ENCODE results near the gene PRKN.

Gene PRKN

DNA sequence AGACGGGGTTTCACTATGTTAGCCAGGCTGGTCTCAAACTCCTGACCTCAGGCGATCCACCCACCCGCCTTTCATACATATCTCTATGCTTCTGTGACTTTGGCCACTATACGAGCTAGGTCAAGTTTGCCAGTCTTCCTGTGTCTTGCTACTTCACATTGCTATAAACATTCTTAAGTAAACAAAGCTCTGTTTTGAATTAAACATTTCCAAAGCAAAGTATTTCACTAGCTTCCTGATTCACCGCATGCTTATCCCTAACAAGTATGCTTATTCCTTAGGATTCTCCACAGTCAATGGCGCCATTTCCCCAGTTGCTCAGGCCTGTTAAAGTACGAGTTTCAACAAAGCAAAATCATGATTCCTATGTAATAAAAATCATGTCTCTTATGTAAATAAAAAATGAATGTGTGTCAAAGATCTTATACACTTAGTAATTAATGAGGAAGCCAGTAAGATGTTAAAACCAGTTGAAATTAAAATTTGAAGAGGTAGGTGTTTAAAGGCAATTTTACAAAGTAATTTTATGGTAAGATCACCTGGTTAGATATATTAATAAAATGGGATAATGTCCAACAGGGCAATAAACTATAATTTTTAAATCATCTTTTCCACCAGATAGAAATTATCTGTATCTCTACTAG, 88.5 kb downstream of the PRKN start:
- H3F3A ChIP-seq (ENCODE audit: insufficient read depth, low read length): no peaks in the 10 kb centered on the region
- H3K4me1 ChIP-seq (ENCODE audit: low read length): no peaks in the 10 kb centered on the region
- H3K4me2 ChIP-seq (ENCODE audit: low read depth, low read length): no peak overlapping the region
- no peak for DNase-seq
- no peak overlapping the region for H3K27ac ChIP-seq (ENCODE audit: low read length)
- H3K27me3 ChIP-seq (replicated peaks; ENCODE audit: insufficient read depth, low read length): no peaks in the 10 kb centered on the region
- no peaks in the 10 kb centered on the region for H3K79me2 ChIP-seq (ENCODE audit: low read length)
- no peaks in the 10 kb centered on the region for H3K9me3 ChIP-seq (replicated peaks; ENCODE audit: insufficient read depth, low read length)
- no peak overlapping the region for H2AFZ ChIP-seq (ENCODE audit: low read length)
- H3K4me3 ChIP-seq (ENCODE audit: low read length): no peak overlapping the region
- H4K20me1 ChIP-seq (ENCODE audit: insufficient read depth, low read length): no peaks in the 10 kb centered on the region
- no peak for TF ChIP-seq EZH2phosphoT487 (IDR thresholded peaks at IDR 0.05; ENCODE audit: low read length)
- TF ChIP-seq, protein P1, sequence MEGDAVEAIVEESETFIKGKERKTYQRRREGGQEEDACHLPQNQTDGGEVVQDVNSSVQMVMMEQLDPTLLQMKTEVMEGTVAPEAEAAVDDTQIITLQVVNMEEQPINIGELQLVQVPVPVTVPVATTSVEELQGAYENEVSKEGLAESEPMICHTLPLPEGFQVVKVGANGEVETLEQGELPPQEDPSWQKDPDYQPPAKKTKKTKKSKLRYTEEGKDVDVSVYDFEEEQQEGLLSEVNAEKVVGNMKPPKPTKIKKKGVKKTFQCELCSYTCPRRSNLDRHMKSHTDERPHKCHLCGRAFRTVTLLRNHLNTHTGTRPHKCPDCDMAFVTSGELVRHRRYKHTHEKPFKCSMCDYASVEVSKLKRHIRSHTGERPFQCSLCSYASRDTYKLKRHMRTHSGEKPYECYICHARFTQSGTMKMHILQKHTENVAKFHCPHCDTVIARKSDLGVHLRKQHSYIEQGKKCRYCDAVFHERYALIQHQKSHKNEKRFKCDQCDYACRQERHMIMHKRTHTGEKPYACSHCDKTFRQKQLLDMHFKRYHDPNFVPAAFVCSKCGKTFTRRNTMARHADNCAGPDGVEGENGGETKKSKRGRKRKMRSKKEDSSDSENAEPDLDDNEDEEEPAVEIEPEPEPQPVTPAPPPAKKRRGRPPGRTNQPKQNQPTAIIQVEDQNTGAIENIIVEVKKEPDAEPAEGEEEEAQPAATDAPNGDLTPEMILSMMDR (IDR thresholded peaks at IDR 0.05; ENCODE audit: low read length): no peak
- TF ChIP-seq EZH2 (optimal IDR thresholded peaks at IDR 0.05; ENCODE audit: low read depth, low read length): no peak
- H3K9me2 ChIP-seq (replicated peaks; ENCODE audit: insufficient read depth, low read length): no peaks in the 10 kb centered on the region
- H3K9ac ChIP-seq (ENCODE audit: low read length): no peak overlapping the region
- no peaks in the 10 kb centered on the region for H3K36me3 ChIP-seq (replicated peaks; ENCODE audit: insufficient read depth, low read length)

DNA sequence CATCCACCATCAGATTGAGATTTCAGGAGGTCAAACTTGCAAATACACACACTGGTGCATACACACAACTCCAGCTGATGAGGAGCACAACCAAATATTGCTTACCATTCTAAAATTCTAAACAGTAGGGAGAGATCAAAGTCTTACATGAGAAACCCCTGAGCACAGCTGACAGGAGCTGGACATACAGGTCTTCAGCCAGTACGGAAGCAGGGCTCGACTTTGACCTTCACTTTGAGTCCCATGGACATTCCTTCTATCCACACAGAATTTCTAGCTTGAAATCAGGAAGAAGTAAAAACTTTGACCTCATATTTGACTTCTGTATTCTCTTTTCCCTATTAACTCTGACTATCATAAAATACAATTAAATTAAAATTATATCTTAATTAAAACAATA, 90.2 kb downstream of the PRKN start:
- Histone ChIP-seq H3K27ac (ENCODE audit: low read length) (no peak overlapping the region), H2AFZ (ENCODE audit: low read length) (no peak overlapping the region), H3K4me1 (ENCODE audit: low read length) (no peaks in the 10 kb centered on the region), H3K27me3 (replicated peaks; ENCODE audit: insufficient read depth, low read length) (no peaks in the 10 kb centered on the region), H3K4me3 (ENCODE audit: low read length) (no peak overlapping the region), H3K4me2 (ENCODE audit: low read depth, low read length) (no peak overlapping the region), H3F3A (ENCODE audit: insufficient read depth, low read length) (no peaks in the 10 kb centered on the region), H3K9ac (ENCODE audit: low read length) (no peak overlapping the region), H3K9me2 (replicated peaks; ENCODE audit: insufficient read depth, low read length) (no peaks in the 10 kb centered on the region), H3K36me3 (replicated peaks; ENCODE audit: insufficient read depth, low read length) (no peaks in the 10 kb centered on the region), H4K20me1 (ENCODE audit: insufficient read depth, low read length) (no peaks in the 10 kb centered on the region), H3K79me2 (ENCODE audit: low read length) (no peaks in the 10 kb centered on the region), H3K9me3 (replicated peaks; ENCODE audit: insufficient read depth, low read length) (no peaks in the 10 kb centered on the region)
- DNase-seq: no peak
- TF ChIP-seq EZH2 (optimal IDR thresholded peaks at IDR 0.05; ENCODE audit: low read depth, low read length) (no peak), EZH2phosphoT487 (IDR thresholded peaks at IDR 0.05; ENCODE audit: low read length) (no peak)
- TF ChIP-seq, protein P1 (IDR thresholded peaks at IDR 0.05; ENCODE audit: low read length): no peak

DNA sequence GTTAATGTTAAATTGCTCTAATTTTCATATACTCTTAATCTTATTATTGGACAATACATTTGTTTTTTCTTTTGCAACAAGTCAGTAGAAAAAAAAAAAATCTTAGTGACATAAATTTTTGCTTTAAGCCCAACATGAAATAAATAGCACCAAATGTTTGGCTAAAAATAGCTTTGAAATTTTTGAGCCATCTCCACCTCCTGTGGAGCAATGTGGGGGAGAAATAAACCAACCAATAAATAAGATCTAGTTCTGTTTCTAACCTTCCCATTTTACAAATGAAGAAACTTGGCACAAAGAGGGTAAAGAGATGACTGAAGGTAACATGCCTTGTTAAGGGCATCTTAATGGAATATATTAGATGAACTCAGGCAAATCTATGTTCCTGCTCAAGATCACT, 91.4 kb downstream of the PRKN start:
- no peaks in the 10 kb centered on the region for H3K9me3 ChIP-seq (replicated peaks; ENCODE audit: insufficient read depth, low read length)
- H3K79me2 ChIP-seq (ENCODE audit: low read length): no peaks in the 10 kb centered on the region
- no peak overlapping the region for H3K4me2 ChIP-seq (ENCODE audit: low read depth, low read length)
- no peak overlapping the region for H3K27ac ChIP-seq (ENCODE audit: low read length)
- H3K27me3 ChIP-seq (replicated peaks; ENCODE audit: insufficient read depth, low read length): no peaks in the 10 kb centered on the region
- no peaks in the 10 kb centered on the region for H3K9me2 ChIP-seq (replicated peaks; ENCODE audit: insufficient read depth, low read length)
- H3K4me3 ChIP-seq (ENCODE audit: low read length): no peak overlapping the region
- no peak for DNase-seq
- TF ChIP-seq, protein P1 (IDR thresholded peaks at IDR 0.05; ENCODE audit: low read length): no peak
- no peak for TF ChIP-seq EZH2phosphoT487 (IDR thresholded peaks at IDR 0.05; ENCODE audit: low read length)
- TF ChIP-seq EZH2 (optimal IDR thresholded peaks at IDR 0.05; ENCODE audit: low read depth, low read length): no peak
- H4K20me1 ChIP-seq (ENCODE audit: insufficient read depth, low read length): no peaks in the 10 kb centered on the region
- no peaks in the 10 kb centered on the region for H3K36me3 ChIP-seq (replicated peaks; ENCODE audit: insufficient read depth, low read length)
- no peak overlapping the region for H3K9ac ChIP-seq (ENCODE audit: low read length)
- no peaks in the 10 kb centered on the region for H3K4me1 ChIP-seq (ENCODE audit: low read length)
- no peaks in the 10 kb centered on the region for H3F3A ChIP-seq (ENCODE audit: insufficient read depth, low read length)
- no peak overlapping the region for H2AFZ ChIP-seq (ENCODE audit: low read length)
